A549 (cell line): ENCODE results near the gene SLC25A17. TPM values are rescaled to one million over a fixed set of nuclear protein-coding genes. Genes with fewer than 3 reads are reported as not detected.
"Not testable (repeated sequence)": the region's sequence is repeated elsewhere in the genome, so short reads cannot be mapped to it uniquely, and the experiment has no call there.

Experiments
- ATAC-seq, 2 experiments: fragments of 200-7000 bp in 1 of 2; fragments of >200 bp in 1 of 2; cut with Nextera tagmentation in 1 of 2; cut with Tn5 transposase in 1 of 2; 3 replicates each; pipeline versions ENCODE4 v1.8.0 to v1.9.1; 2018 to 2020; ENCODE audit warnings: mild to moderate bottlenecking in 1 of 2, moderate library complexity in 1 of 2
- CTCF ChIA-PET: fragments of 300-600 bp; sonication (Branson Sonifier 250); formaldehyde crosslinking; extraction: SDS; loops from one replicate; lab custom pipeline; 2021; ENCODE audit warnings: antibody characterized with exemption, inconsistent platforms; lab: Yijun Ruan, JAX
- POLR2A ChIA-PET: fragments of 350-600 bp; formaldehyde crosslinking; extraction: SDS; loops from one replicate; lab custom pipeline; 2021; ENCODE audit warnings: antibody characterized with exemption, inconsistent platforms; lab: Yijun Ruan, JAX
- DNase-seq, 2 experiments: peaks; one replicate each; pipeline versions ENCODE4 v3.0.0 to v3.0.0-alpha.2; 2011 to 2016; ENCODE audit warnings: low read depth in 1 of 2, low spot score in 1 of 2
- FAIRE-seq: peaks from 2 replicates; lab custom pipeline; 2011; peaks lifted over from hg19 to GRCh38; lab: Jason Lieb, UNC
- H3K27ac ChIP-seq, 2 experiments: fragments of >200 bp; sonication (Bioruptor Twin); formaldehyde crosslinking; 3 replicates each; pipeline ENCODE4 v1.5.1; 2016 to 2017
- H3K4me1 ChIP-seq: fragments of >200 bp; sonication (Bioruptor Twin); formaldehyde crosslinking; 3 replicates; pipeline ENCODE4 v1.6.1; 2016
- H3K4me2 ChIP-seq: fragments of >200 bp; sonication (Bioruptor Twin); formaldehyde crosslinking; 3 replicates; pipeline ENCODE4 v1.6.1; 2016
- H3K4me3 ChIP-seq: fragments of >200 bp; sonication (Bioruptor Twin); formaldehyde crosslinking; 3 replicates; pipeline ENCODE4 v1.5.1; 2016
- H3K9me3 ChIP-seq: fragments of >200 bp; sonication (Bioruptor Twin); formaldehyde crosslinking; 3 replicates; pipeline ENCODE4 v1.6.1; 2016
- BHLHE40 ChIP-seq: IDR thresholded peaks from 2 replicates; pipeline ENCODE4 v1.6.1; 2012; ENCODE audit warnings: low read depth, low read length, inconsistent platforms
- CHD4 ChIP-seq: fragments of 200-600 bp; sonication (generic); IDR thresholded peaks from 2 replicates; pipeline ENCODE4 v1.6.1; 2016; ENCODE audit warnings: antibody characterized with exemption, mild to moderate bottlenecking, borderline replicate concordance
- EHMT2 ChIP-seq: fragments of 200-600 bp; sonication (generic); IDR thresholded peaks from 2 replicates; pipeline ENCODE4 v1.6.1; 2016; ENCODE audit warnings: antibody characterized with exemption, low read depth, mild to moderate bottlenecking, moderate library complexity
- HDAC2 ChIP-seq: fragments of 200-600 bp; sonication (generic); IDR thresholded peaks from 2 replicates; pipeline ENCODE4 v1.6.1; 2016
- HEYL ChIP-seq: fragments of 250-450 bp; sonication (Bioruptor Pico); IDR thresholded peaks from 2 replicates; pipeline ENCODE4 v1.8.0; 2021; ENCODE audit warnings: mild to moderate bottlenecking, moderate library complexity
- HOXA7 ChIP-seq: fragments of 250-450 bp; sonication (Bioruptor Pico); IDR thresholded peaks from 2 replicates; pipeline ENCODE4 v1.5.0; 2020; ENCODE audit warnings: mild to moderate bottlenecking, moderate library complexity
- JUN ChIP-seq, 2 experiments: fragments of >200 bp; sonication (Bioruptor Twin); formaldehyde crosslinking; IDR thresholded peaks; 2 replicates in 1 of 2; 3 replicates in 1 of 2; pipeline ENCODE4 v1.6.1; 2016 to 2017
- PBX3 ChIP-seq: IDR thresholded peaks from 2 replicates; pipeline ENCODE4 v1.6.1; 2012
- PHF8 ChIP-seq: fragments of 200-600 bp; sonication (generic); IDR thresholded peaks from 2 replicates; pipeline ENCODE4 v1.6.1; 2016; ENCODE audit warnings: low read depth, mild to moderate bottlenecking, antibody characterized with exemption, moderate library complexity, borderline replicate concordance
- POLR2A ChIP-seq: IDR thresholded peaks from 2 replicates; pipeline ENCODE4 v1.6.1; 2012; ENCODE audit warnings: mild to moderate bottlenecking, low read length
- POLR2AphosphoS2 ChIP-seq: conservative IDR thresholded peaks from 2 replicates; pipeline ENCODE4 v1.6.1; 2012; ENCODE audit warnings: low read length, improper control_type of control experiment, inconsistent platforms
- RNF2 ChIP-seq: fragments of 200-600 bp; sonication (generic); IDR thresholded peaks from 2 replicates; pipeline ENCODE4 v1.6.1; 2016; ENCODE audit warnings: low read depth, mild to moderate bottlenecking, antibody characterized with exemption, moderate library complexity, borderline replicate concordance
- SREBF2 ChIP-seq: fragments of 450-650 bp; IDR thresholded peaks from 2 replicates; pipeline ENCODE4 v1.6.1; 2014; ENCODE audit warnings: mild to moderate bottlenecking, moderate library complexity
- ZC3H11A ChIP-seq: fragments of 450-650 bp; IDR thresholded peaks from 2 replicates; pipeline ENCODE4 v1.6.1; 2014; ENCODE audit warnings: antibody characterized with exemption, mild to moderate bottlenecking
- whole genome bisulfite sequencing: methylation state at CpG from one replicate; pipeline ENCODE4 v1.1.6; 2017; ENCODE audit errors: missing lambda C conversion rate; 5-methylcytosine and 5-hydroxymethylcytosine counted together
- polyA plus RNA-seq, 4 experiments: library from polyadenylated mRNA; depleted of rRNA in 3 of 4; stranded (reverse); fragments of >200 nt; fragmentation: RNase III in 1 of 4; extraction: RNeasy Plus Mini Kit Qiagen cat#74134 plus additional on column Dnase treatment in 1 of 4; gene quantifications; 2 replicates in 3 of 4; 3 replicates in 1 of 4; pipeline ENCODE4 v1.2.3, GENCODE V29; 2011 to 2017
- TF ChIP-seq, protein P1 (sequence below): fragments of >200 bp; sonication (Bioruptor Twin); formaldehyde crosslinking; IDR thresholded peaks from 2 replicates; pipeline ENCODE4 v1.6.1; 2016
- TF ChIP-seq, protein P2 (sequence below): IDR thresholded peaks from 2 replicates; pipeline ENCODE4 v1.6.1; 2012
- TF ChIP-seq, protein P3 (sequence below): fragments of 200-600 bp; sonication (generic); IDR thresholded peaks from 2 replicates; pipeline ENCODE4 v1.6.1; 2016; ENCODE audit warnings: antibody characterized with exemption, mild to moderate bottlenecking, moderate library complexity
- TF ChIP-seq, protein P4 (sequence below): fragments of 250-450 bp; sonication (Bioruptor Pico); IDR thresholded peaks from 2 replicates; pipeline ENCODE4 v1.5.0; 2021; ENCODE audit warnings: mild to moderate bottlenecking, moderate library complexity, borderline replicate concordance
- TF ChIP-seq, protein P5 (sequence below): fragments of 150-350 bp; IDR thresholded peaks from 2 replicates; pipeline ENCODE4 v1.6.1; 2014; ENCODE audit warnings: low read depth, mild to moderate bottlenecking, low read length

The SLC25A17 gene
- polyA plus RNA-seq, 2 of the 4 experiments (the other 2 are of a cell fraction), result 19.9 to 33.7 TPM

GRCh38 chr22:40720538-40721256 lies 98.4 kb downstream of the SLC25A17 start:
- 69% methylated on average over 11 of the region's 11 CpGs for WGBS
- Histone ChIP-seq H3K27ac (peak overlapping the region in 1 of 2 experiments; percentile 52; a peak in 3 of 6 replicates), H3K9me3 (no peaks in the 10 kb centered on the region), H3K4me1 (peaks cover 14% of the 10 kb centered on the region; the same call in 2 of the 3 replicates), H3K4me3 (no peak overlapping the region), H3K4me2 (peak overlapping the region; percentile 41)
- FAIRE-seq (no peak), DNase-seq (peak in 1 of 2 experiments; percentile 21), ATAC-seq (peak in 1 of 2 experiments; percentile 52; a peak in 3 of 6 replicates)
- ChIA-PET CTCF (interaction anchor here (1.6 to 3.8 kb wide), 4 partner anchors 10 to 39 kb away, joined by 4 to 12 read pairs (median 7); no protein-coding TSS in a partner anchor), POLR2A (no interaction called here)
- TF ChIP-seq POLR2AphosphoS2, result no peak
- TF ChIP-seq, protein P1, sequence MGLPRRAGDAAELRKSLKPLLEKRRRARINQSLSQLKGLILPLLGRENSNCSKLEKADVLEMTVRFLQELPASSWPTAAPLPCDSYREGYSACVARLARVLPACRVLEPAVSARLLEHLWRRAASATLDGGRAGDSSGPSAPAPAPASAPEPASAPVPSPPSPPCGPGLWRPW, result no peak
- TF ChIP-seq POLR2A, result no peak
- TF ChIP-seq SREBF2, result no peak
- TF ChIP-seq, protein P2, sequence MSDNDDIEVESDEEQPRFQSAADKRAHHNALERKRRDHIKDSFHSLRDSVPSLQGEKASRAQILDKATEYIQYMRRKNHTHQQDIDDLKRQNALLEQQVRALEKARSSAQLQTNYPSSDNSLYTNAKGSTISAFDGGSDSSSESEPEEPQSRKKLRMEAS, result no peak
- no peak for TF ChIP-seq HOXA7 (CRISPR knock-in tag)
- no peak for TF ChIP-seq HEYL (CRISPR knock-in tag)
- TF ChIP-seq, protein P3, sequence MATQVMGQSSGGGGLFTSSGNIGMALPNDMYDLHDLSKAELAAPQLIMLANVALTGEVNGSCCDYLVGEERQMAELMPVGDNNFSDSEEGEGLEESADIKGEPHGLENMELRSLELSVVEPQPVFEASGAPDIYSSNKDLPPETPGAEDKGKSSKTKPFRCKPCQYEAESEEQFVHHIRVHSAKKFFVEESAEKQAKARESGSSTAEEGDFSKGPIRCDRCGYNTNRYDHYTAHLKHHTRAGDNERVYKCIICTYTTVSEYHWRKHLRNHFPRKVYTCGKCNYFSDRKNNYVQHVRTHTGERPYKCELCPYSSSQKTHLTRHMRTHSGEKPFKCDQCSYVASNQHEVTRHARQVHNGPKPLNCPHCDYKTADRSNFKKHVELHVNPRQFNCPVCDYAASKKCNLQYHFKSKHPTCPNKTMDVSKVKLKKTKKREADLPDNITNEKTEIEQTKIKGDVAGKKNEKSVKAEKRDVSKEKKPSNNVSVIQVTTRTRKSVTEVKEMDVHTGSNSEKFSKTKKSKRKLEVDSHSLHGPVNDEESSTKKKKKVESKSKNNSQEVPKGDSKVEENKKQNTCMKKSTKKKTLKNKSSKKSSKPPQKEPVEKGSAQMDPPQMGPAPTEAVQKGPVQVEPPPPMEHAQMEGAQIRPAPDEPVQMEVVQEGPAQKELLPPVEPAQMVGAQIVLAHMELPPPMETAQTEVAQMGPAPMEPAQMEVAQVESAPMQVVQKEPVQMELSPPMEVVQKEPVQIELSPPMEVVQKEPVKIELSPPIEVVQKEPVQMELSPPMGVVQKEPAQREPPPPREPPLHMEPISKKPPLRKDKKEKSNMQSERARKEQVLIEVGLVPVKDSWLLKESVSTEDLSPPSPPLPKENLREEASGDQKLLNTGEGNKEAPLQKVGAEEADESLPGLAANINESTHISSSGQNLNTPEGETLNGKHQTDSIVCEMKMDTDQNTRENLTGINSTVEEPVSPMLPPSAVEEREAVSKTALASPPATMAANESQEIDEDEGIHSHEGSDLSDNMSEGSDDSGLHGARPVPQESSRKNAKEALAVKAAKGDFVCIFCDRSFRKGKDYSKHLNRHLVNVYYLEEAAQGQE, result no peak
- TF ChIP-seq, protein P4, sequence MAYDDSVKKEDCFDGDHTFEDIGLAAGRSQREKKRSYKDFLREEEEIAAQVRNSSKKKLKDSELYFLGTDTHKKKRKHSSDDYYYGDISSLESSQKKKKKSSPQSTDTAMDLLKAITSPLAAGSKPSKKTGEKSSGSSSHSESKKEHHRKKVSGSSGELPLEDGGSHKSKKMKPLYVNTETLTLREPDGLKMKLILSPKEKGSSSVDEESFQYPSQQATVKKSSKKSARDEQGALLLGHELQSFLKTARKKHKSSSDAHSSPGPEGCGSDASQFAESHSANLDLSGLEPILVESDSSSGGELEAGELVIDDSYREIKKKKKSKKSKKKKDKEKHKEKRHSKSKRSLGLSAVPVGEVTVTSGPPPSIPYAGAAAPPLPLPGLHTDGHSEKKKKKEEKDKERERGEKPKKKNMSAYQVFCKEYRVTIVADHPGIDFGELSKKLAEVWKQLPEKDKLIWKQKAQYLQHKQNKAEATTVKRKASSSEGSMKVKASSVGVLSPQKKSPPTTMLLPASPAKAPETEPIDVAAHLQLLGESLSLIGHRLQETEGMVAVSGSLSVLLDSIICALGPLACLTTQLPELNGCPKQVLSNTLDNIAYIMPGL, result no peak
- TF ChIP-seq, protein P5, sequence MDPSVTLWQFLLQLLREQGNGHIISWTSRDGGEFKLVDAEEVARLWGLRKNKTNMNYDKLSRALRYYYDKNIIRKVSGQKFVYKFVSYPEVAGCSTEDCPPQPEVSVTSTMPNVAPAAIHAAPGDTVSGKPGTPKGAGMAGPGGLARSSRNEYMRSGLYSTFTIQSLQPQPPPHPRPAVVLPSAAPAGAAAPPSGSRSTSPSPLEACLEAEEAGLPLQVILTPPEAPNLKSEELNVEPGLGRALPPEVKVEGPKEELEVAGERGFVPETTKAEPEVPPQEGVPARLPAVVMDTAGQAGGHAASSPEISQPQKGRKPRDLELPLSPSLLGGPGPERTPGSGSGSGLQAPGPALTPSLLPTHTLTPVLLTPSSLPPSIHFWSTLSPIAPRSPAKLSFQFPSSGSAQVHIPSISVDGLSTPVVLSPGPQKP, result no peak
- TF ChIP-seq CHD4, result no peak
- no peak for TF ChIP-seq JUN (IDR thresholded peaks at IDR 0.05)
- TF ChIP-seq ZC3H11A, result no peak
- no peak for TF ChIP-seq RNF2
- no peak for TF ChIP-seq PHF8
- no peak for TF ChIP-seq EHMT2
- no peak for TF ChIP-seq BHLHE40
- no peak for TF ChIP-seq PBX3
- no peak for TF ChIP-seq HDAC2

DNA sequence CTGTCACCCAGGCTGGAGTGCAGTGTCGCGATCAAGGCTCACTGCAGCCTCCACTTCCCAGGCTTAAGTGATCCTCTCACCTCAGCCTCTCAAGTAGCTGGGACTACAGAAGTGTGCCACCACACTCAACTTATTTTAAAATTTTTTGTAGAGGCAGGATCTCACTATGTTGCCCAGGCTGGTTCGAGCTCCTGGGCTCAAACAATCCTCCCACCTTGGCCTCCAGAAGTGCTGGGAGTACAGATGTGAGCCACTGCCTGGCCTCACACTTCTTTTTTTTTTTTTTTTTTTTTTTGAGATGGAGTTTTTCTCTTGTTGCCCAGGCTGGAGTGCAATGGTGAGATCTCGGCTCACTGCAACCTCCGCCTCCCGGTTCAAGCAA lies 99.0 kb downstream of the SLC25A17 start:
- FAIRE-seq, H3K4me3 ChIP-seq, ATAC-seq, H3K27ac ChIP-seq, DNase-seq, POLR2A ChIA-PET, H3K4me2 ChIP-seq, H3K9me3 ChIP-seq: not testable (repeated sequence)
- 91% methylated on average over 6 of the region's 6 CpGs for WGBS
- peaks cover 18% of the 10 kb centered on the region; the same call in 2 of the 3 replicates for H3K4me1 ChIP-seq
- CTCF ChIA-PET, result interaction anchor here (2.7 to 3.8 kb wide), 2 partner anchors 37 to 40 kb away, joined by 9 to 12 read pairs; no protein-coding TSS in a partner anchor
